Ovary (tissue), 3 donors: ENCODE data around the gene FGFBP2.

Experiments used
- CTCF ChIP-seq, 3 donors: fragments of 450-650 bp in 2 of 3; fragments of 200-600 bp in 1 of 3; IDR thresholded peaks; one replicate each; pipeline versions ENCODE4 v1.5.1 to v1.8.0; 2016 to 2022; ENCODE audit warnings: antibody characterized with exemption in 3 of 3, mild to moderate bottlenecking in 1 of 3
- EP300 ChIP-seq: sonication (generic); formaldehyde crosslinking; IDR thresholded peaks from one replicate; pipeline ENCODE4 v1.6.1; 2017; ENCODE audit warnings: antibody characterized with exemption
- POLR2A ChIP-seq: fragments of 450-650 bp; IDR thresholded peaks from one replicate; pipeline ENCODE4 v1.6.1; 2017; ENCODE audit warnings: antibody characterized with exemption, mild to moderate bottlenecking, moderate library complexity
- donor health status: DM: no; HTN: no; CAD: no.

- TF ChIP-seq CTCF (IDR thresholded peaks at IDR 0.05): no peak
- no peak for TF ChIP-seq POLR2A
- TF ChIP-seq EP300: no peak
These were observed 43.9 kb upstream of the FGFBP2 start for GRCh38 chr4:16006771-16007446.
